NCI-H2029 treated with DMSO at 0.1 percent for 48 hours (cell line): Measurements from ENCODE around the gene CAMK2D.

Experiments used
- DNase-seq: peaks from one replicate; lab custom pipeline; 2025; lab: John Stamatoyannopoulos, UW

The CAMK2D gene

GRCh38 chr4:113682730-113683537 lies 78.6 kb downstream of the CAMK2D start:
- DNase-seq: peak; percentile 75

GRCh38 chr4:113678641-113679040 lies 82.9 kb downstream of the CAMK2D start:
- no peak for DNase-seq

- no peak for DNase-seq
Measured at GRCh38 chr4:113677325-113677724, 84.2 kb downstream of the CAMK2D start.

- DNase-seq: peak; percentile 13
Measured at GRCh38 chr4:113675731-113676697, 85.5 kb downstream of the CAMK2D start.

- no peak for DNase-seq
Measured at GRCh38 chr4:113674733-113675132, 86.8 kb downstream of the CAMK2D start.

- DNase-seq: peak; percentile 40
Measured at GRCh38 chr4:113674251-113674650, 87.3 kb downstream of the CAMK2D start.

- DNase-seq: no peak
Measured at GRCh38 chr4:113673450-113673849, 88.1 kb downstream of the CAMK2D start.

GRCh38 chr4:113666386-113667114 lies 95.0 kb downstream of the CAMK2D start:
- no peak for DNase-seq

- DNase-seq: no peak
Measured at GRCh38 chr4:113665036-113665435, 96.5 kb downstream of the CAMK2D start.

GRCh38 chr4:113662581-113662980 lies 99.0 kb downstream of the CAMK2D start:
- no peak for DNase-seq

- DNase-seq: no peak
Measured at GRCh38 chr4:113659127-113659526, 102.4 kb downstream of the CAMK2D start.

GRCh38 chr4:113657586-113658233 lies 103.8 kb downstream of the CAMK2D start:
- DNase-seq: peak; percentile 56

GRCh38 chr4:113653871-113654270 lies 107.7 kb downstream of the CAMK2D start:
- no peak for DNase-seq

GRCh38 chr4:113646442-113646822 lies 115.1 kb downstream of the CAMK2D start:
- DNase-seq: no peak

- DNase-seq: peak; percentile 26
Measured at GRCh38 chr4:113645771-113646441, 115.6 kb downstream of the CAMK2D start.

- DNase-seq: no peak
Measured at GRCh38 chr4:113645288-113645687, 116.2 kb downstream of the CAMK2D start.

GRCh38 chr4:113644398-113644797 lies 117.1 kb downstream of the CAMK2D start:
- no peak for DNase-seq

- no peak for DNase-seq
Measured at GRCh38 chr4:113643505-113643904, 118.0 kb downstream of the CAMK2D start.

- DNase-seq: no peak
Measured at GRCh38 chr4:113641025-113641431, 120.5 kb downstream of the CAMK2D start.

- DNase-seq: no peak
Measured at GRCh38 chr4:113639326-113639725, 122.2 kb downstream of the CAMK2D start.

- no peak for DNase-seq
Measured at GRCh38 chr4:113638562-113638832, 123.0 kb downstream of the CAMK2D start.
